OCI-LY1 (cell line): ENCODE results near the gene DCAF16.

ENCODE experiments used
- EZH2 ChIP-seq: fragments of 200-600 bp; sonication (generic), shearing (Covaris generic); IDR thresholded peaks from 2 replicates; pipeline ENCODE4 v1.8.0; 2017; ENCODE audit warnings: borderline replicate concordance, mixed run types, mild to moderate bottlenecking, antibody characterized with exemption, low read length, moderate library complexity, mixed read lengths
- TF ChIP-seq, protein P1 (sequence below): fragments of 200-600 bp; sonication (generic), shearing (Covaris generic); IDR thresholded peaks from 2 replicates; pipeline ENCODE4 v1.5.1; 2017; ENCODE audit warnings: mild to moderate bottlenecking, antibody characterized with exemption, low read length, moderate library complexity, mixed read lengths

DNA sequence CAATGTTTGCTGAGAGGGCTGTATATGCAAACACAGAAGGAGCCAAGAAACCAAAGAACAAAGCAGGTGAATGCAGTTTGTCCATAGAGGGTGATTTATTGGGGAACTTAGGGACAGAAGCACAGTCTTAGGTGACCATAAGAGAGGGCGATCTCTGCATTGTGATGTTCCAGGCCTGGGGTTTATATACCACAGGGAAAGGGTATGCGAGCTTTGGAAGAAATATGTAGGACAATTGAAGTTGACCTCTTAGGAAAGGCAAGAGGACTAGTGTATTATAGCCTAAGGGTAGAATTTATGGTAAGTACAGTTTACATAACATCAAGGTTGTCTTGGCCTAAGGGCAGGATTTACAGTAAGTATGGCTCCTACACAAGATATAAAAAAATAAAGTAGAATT is 56.9 kb downstream of the DCAF16 start:
- TF ChIP-seq, protein P1, sequence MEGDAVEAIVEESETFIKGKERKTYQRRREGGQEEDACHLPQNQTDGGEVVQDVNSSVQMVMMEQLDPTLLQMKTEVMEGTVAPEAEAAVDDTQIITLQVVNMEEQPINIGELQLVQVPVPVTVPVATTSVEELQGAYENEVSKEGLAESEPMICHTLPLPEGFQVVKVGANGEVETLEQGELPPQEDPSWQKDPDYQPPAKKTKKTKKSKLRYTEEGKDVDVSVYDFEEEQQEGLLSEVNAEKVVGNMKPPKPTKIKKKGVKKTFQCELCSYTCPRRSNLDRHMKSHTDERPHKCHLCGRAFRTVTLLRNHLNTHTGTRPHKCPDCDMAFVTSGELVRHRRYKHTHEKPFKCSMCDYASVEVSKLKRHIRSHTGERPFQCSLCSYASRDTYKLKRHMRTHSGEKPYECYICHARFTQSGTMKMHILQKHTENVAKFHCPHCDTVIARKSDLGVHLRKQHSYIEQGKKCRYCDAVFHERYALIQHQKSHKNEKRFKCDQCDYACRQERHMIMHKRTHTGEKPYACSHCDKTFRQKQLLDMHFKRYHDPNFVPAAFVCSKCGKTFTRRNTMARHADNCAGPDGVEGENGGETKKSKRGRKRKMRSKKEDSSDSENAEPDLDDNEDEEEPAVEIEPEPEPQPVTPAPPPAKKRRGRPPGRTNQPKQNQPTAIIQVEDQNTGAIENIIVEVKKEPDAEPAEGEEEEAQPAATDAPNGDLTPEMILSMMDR: no peak
- no peak for TF ChIP-seq EZH2
